CD4-positive, alpha-beta memory T cell (primary cell): Measurements from ENCODE around the gene P4HA3. TPM values are rescaled to one million over a fixed set of nuclear protein-coding genes. Genes with fewer than 3 reads are reported as not detected.
A peak's percentile ranks its signal among the peaks of the same experiment; 100 is the strongest.

ENCODE experiments used
- CTCF ChIA-PET: fragments of 350-600 bp; sonication (Branson Sonifier 250); formaldehyde crosslinking; loops from one replicate; lab custom pipeline; 2021; ENCODE audit warnings: inconsistent platforms; ENCODE audit not compliant: partially characterized antibody; lab: Charles Lee
- POLR2A ChIA-PET: fragments of 350-600 bp; sonication (Branson Sonifier 250); formaldehyde crosslinking; loops from one replicate; lab custom pipeline; 2021; ENCODE audit not compliant: partially characterized antibody; lab: Charles Lee
- DNase-seq, 5 donors: peaks; one replicate each; pipeline versions ENCODE4 v3.0.0 to v3.0.0-alpha.2; 2020 to 2022; ENCODE audit warnings: mixed read lengths in 1 of 5
- H3K27ac ChIP-seq: one replicate; pipeline ENCODE4 v1.7.0; 2013; ENCODE audit warnings: low read depth, low read length
- H3K27me3 ChIP-seq: 2 replicates; pipeline ENCODE4 v1.7.0; 2013; ENCODE audit warnings: mild to moderate bottlenecking, low read length, moderate library complexity; ENCODE audit not compliant: insufficient read depth
- H3K36me3 ChIP-seq: 2 replicates; pipeline ENCODE4 v1.7.0; 2013; ENCODE audit warnings: mild to moderate bottlenecking, low read length, moderate library complexity; ENCODE audit not compliant: insufficient read depth
- H3K4me1 ChIP-seq: 2 replicates; pipeline ENCODE4 v1.7.0; 2013; ENCODE audit warnings: mild to moderate bottlenecking, low read length, moderate library complexity; ENCODE audit not compliant: insufficient read depth
- H3K4me3 ChIP-seq, 2 donors: one replicate each; pipeline ENCODE4 v1.7.0; 2013; ENCODE audit warnings: low read length in 2 of 2, mild to moderate bottlenecking in 1 of 2
- H3K9me3 ChIP-seq, 2 donors: one replicate each; pipeline ENCODE4 v1.7.0; 2013; ENCODE audit warnings: low read length in 2 of 2, control low read depth in 1 of 2; ENCODE audit not compliant: control insufficient read depth in 1 of 2
- H3K27ac Mint-ChIP-seq, 7 donors: one replicate each; pipeline ENCODE4 v1.8.0; 2020 to 2021; ENCODE audit warnings: mixed read lengths in 7 of 7, mild to moderate bottlenecking in 6 of 7, inconsistent platforms in 3 of 7, moderate library complexity in 3 of 7
- H3K27me3 Mint-ChIP-seq, 2 donors: one replicate each; pipeline ENCODE4 v1.8.0; 2020 to 2021; ENCODE audit warnings: mixed read lengths in 2 of 2
- H3K36me3 Mint-ChIP-seq, 2 donors: one replicate each; pipeline ENCODE4 v1.8.0; 2020 to 2021; ENCODE audit warnings: mixed read lengths in 2 of 2, inconsistent platforms in 1 of 2, mild to moderate bottlenecking in 1 of 2
- H3K4me1 Mint-ChIP-seq, 4 donors: one replicate each; pipeline ENCODE4 v1.8.0; 2020 to 2021; ENCODE audit warnings: mixed read lengths in 4 of 4, mild to moderate bottlenecking in 1 of 4
- H3K4me3 Mint-ChIP-seq, 8 donors: one replicate each; pipeline ENCODE4 v1.8.0; 2020 to 2021; ENCODE audit warnings: mixed read lengths in 8 of 8, mild to moderate bottlenecking in 7 of 8, moderate library complexity in 6 of 8, inconsistent platforms in 3 of 8
- H3K9me3 Mint-ChIP-seq, 8 donors: one replicate each; pipeline ENCODE4 v1.8.0; 2020 to 2021; ENCODE audit warnings: mixed read lengths in 8 of 8, mild to moderate bottlenecking in 5 of 8, inconsistent platforms in 3 of 8, moderate library complexity in 1 of 8
- intact Hi-C: fragments of 100-400 bp; cut with micrococcal nuclease; formaldehyde crosslinking; loops from one replicate; pipeline ENCODE4 v1.15.1; 2023
- polyA plus RNA-seq, 2 donors: library from polyadenylated mRNA; unstranded; fragments of 300-500 nt; fragmentation: Illumina TruSeq; gene quantifications; one replicate each; pipeline ENCODE4 v1.2.3, GENCODE V29; 2021
- total RNA-seq, 2 experiments: library from RNA; stranded (reverse); gene quantifications; one replicate each; pipeline ENCODE4 v1.2.3, GENCODE V29; 2021

The P4HA3 gene
- total RNA-seq (not detected), polyA plus RNA-seq (not detected)

DNA sequence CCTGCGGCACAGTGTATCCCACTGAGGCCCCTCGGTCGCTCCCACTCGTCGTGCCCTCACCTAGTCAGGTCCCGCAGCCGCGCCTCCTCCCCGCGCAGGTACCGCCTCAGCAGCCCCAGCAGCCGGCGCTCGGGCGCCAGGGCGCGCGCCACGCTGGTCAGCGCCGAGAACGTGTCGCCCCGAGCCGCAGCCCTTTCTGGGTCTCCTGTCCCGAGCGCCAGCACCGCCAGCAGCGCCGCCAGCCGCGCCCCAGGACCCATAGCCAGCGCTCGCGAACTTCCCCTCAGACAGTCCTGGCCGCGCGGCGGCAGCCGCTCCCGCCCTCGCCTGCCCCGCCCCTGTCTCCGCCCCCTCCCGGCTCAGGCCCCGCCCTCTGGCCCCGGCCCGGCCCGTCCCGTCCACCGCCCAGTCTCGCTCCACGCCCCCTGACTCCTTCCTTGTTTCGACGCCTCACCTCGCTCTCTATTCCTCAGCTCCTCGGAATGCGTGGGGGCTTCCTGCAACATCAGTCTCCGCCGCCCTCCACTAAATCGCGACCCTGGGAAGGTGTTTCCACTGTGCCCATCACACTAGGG, at the start of gene P4HA3:
P4HA3 (minus strand) TSS at position 289 of the 575 bp plus-strand sequence; CDS start at position 260, 29 bp downstream.
- ChIA-PET CTCF (no interaction called here), POLR2A (no interaction called here)
- Mint-ChIP-seq H3K27me3 (peaks cover 23 to 33% of the 10 kb centered on the region in 2 donors), H3K4me3 (peak within 1 kb of the TSS; percentile 50 to 76 (median 64)), H3K4me1 (peaks cover 3 to 13% (median 10%) of the 10 kb centered on the region in 4 donors), H3K27ac (peak within 1 kb of the TSS in 2 of 7 donors; percentile 2 to 39), H3K9me3 (peaks cover 0 to 11% (median 4%) of the 10 kb centered on the region in 8 donors), H3K36me3 (no peaks in the 10 kb centered on the region)
- no peaks in the 10 kb centered on the region for H3K9me3 ChIP-seq
- H3K4me3 ChIP-seq: no peak within 1 kb of the TSS
- H3K27me3 ChIP-seq: peaks cover 20% of the 10 kb centered on the region
- peaks cover 7% of the 10 kb centered on the region for H3K4me1 ChIP-seq
- no peak within 1 kb of the TSS for H3K27ac ChIP-seq
- DNase-seq: peak in 4 of 5 donors; percentile 12 to 33 (median 26)
- intact Hi-C loops: no loop called here
- no peaks in the 10 kb centered on the region for H3K36me3 ChIP-seq

DNA sequence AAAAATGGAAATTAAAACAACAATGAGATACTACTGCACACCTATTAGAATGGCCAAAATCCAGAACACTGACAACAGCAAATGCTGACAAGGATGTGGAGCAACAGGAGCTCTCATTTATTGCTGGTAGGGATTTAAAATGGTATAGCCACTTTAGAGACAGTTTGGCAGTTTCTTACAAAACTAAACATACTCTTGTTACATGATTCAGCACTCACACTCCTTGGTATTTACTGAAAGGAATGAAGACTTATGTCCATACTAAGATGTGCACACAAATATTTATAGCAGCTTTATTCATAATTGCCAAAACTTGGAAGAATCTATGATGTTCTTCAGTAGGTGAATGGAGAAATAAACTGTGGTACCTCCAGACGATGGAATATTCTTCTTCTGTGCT, 46.0 kb upstream of the P4HA3 start:
- DNase-seq: no peak
- Mint-ChIP-seq H3K27ac (no peak overlapping the region), H3K9me3 (no peaks in the 10 kb centered on the region), H3K4me3 (no peak overlapping the region), H3K36me3 (peaks cover 55% of the 10 kb centered on the region in 2 donors), H3K4me1 (peaks cover 0 to 3% (median 0%) of the 10 kb centered on the region in 4 donors), H3K27me3 (no peaks in the 10 kb centered on the region)
- Histone ChIP-seq H3K27me3 (no peaks in the 10 kb centered on the region), H3K36me3 (peaks cover 10% of the 10 kb centered on the region), H3K4me3 (no peak overlapping the region), H3K4me1 (no peaks in the 10 kb centered on the region), H3K9me3 (no peaks in the 10 kb centered on the region), H3K27ac (no peak overlapping the region)
- ChIA-PET CTCF (interaction anchor here (1.4 kb wide), 1 partner anchor 95 kb away, joined by 3 read pairs; no protein-coding TSS in a partner anchor), POLR2A (no interaction called here)
- intact Hi-C loops: no loop called here

DNA sequence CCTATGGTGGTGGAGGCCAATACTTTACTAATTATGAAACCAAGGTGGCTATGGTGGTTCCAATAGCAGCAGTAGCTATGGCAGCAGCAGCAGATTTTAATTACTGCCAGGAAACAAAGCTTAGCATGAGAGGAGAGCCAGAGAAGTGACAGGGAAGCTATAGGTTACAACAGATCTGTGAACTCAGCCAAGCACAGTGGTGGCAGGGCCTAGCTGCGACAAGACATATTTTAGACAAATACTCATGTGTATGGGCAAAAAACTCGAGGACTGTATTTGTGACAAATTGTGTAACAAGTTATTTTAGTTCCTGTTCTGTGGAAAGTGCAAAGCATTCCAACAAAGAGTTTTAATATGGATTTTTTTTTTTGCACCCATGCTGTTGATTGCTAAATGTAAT, 44.2 kb upstream of the P4HA3 start:
- no peaks in the 10 kb centered on the region for H3K27me3 ChIP-seq
- intact Hi-C loops: no loop called here
- H3K27me3 Mint-ChIP-seq: no peaks in the 10 kb centered on the region
- H3K4me3 Mint-ChIP-seq: no peak overlapping the region
- ChIA-PET CTCF (no interaction called here), POLR2A (no interaction called here)
- H3K36me3 Mint-ChIP-seq: peaks cover 44 to 48% of the 10 kb centered on the region in 2 donors
- no peak for DNase-seq
- H3K4me1 Mint-ChIP-seq: peaks cover 0 to 3% (median 0%) of the 10 kb centered on the region in 4 donors
- peaks cover 10% of the 10 kb centered on the region for H3K36me3 ChIP-seq
- H3K9me3 ChIP-seq: no peaks in the 10 kb centered on the region
- no peaks in the 10 kb centered on the region for H3K4me1 ChIP-seq
- no peaks in the 10 kb centered on the region for H3K9me3 Mint-ChIP-seq
- no peak overlapping the region for H3K27ac Mint-ChIP-seq
- no peak overlapping the region for H3K4me3 ChIP-seq
- no peak overlapping the region for H3K27ac ChIP-seq

DNA sequence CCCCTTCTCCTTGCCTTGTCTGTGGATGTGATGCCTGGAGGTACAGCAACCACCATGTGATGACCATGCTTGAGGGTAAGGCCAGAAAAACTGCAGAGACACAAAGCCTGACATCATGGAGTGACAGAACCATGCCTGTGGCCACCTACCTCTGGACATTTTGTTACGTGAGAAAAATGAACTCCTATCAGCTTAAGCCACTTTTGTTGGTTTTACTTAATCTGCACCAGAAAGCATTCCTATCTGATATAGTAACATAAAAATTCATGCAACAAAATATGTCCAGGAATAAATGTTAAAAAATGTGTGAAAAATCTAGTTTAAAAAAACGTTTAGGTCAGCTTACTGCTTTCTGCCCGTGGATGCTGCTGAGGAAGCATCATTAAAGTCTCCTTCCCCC, 42.6 kb upstream of the P4HA3 start:
- Histone ChIP-seq H3K27ac (no peak overlapping the region), H3K4me3 (no peak overlapping the region), H3K9me3 (no peaks in the 10 kb centered on the region), H3K27me3 (no peaks in the 10 kb centered on the region), H3K4me1 (no peaks in the 10 kb centered on the region), H3K36me3 (peaks cover 6% of the 10 kb centered on the region)
- intact Hi-C loops: no loop called here
- no peak for DNase-seq
- H3K27me3 Mint-ChIP-seq: no peaks in the 10 kb centered on the region
- CTCF ChIA-PET: no interaction called here
- no peak overlapping the region for H3K4me3 Mint-ChIP-seq
- peaks cover 0 to 3% (median 0%) of the 10 kb centered on the region in 4 donors for H3K4me1 Mint-ChIP-seq
- POLR2A ChIA-PET: no interaction called here
- peaks cover 29 to 41% of the 10 kb centered on the region in 2 donors for H3K36me3 Mint-ChIP-seq
- H3K27ac Mint-ChIP-seq: no peak overlapping the region
- no peaks in the 10 kb centered on the region for H3K9me3 Mint-ChIP-seq

DNA sequence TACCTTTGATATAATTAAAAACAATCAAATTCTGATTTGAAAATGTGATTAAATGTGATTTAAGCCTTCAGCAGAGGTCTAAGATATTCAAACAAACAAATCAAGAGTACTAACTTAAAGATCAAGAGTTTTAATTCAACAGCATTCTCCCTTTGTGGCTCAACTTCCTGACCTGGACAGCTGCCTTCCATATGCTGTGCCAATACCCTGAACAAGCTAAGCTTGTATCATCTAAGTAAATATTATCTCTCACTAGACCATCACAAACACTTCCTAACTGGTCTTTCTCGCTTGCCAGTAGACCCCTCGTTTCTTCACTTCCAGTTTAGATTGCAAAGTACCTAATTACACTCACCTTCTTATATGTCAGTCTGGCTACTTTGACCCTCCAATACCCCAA, 35.9 kb upstream of the P4HA3 start:
- Histone ChIP-seq H3K9me3 (no peaks in the 10 kb centered on the region), H3K4me1 (no peaks in the 10 kb centered on the region), H3K27me3 (no peaks in the 10 kb centered on the region), H3K36me3 (peaks cover 4% of the 10 kb centered on the region), H3K4me3 (no peak overlapping the region), H3K27ac (no peak overlapping the region)
- Mint-ChIP-seq H3K4me1 (no peaks in the 10 kb centered on the region), H3K36me3 (peaks cover 38 to 44% of the 10 kb centered on the region in 2 donors), H3K27ac (no peak overlapping the region), H3K27me3 (no peaks in the 10 kb centered on the region), H3K4me3 (no peak overlapping the region), H3K9me3 (no peaks in the 10 kb centered on the region)
- intact Hi-C loops: no loop called here
- no peak for DNase-seq
- CTCF ChIA-PET: no interaction called here
- POLR2A ChIA-PET: no interaction called here

DNA sequence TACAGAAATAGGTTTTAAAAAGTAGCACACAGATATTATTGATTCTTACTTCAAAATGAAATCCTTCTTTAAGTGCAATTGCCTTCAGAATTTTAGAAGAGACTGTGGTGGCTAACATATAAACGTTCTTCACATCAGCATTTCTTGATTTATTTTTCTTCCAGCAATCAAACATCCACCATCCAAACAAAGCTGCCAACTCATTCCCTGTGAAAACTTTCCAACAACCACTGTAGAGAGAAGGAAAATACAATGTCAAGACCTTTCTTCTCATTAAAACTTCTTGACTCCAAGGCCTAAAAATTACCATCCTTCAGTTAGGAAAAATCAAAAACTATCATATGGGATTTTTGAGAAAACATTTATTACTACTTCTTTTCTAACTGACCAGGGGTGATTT, 34.0 kb upstream of the P4HA3 start:
- no peak overlapping the region for H3K4me3 ChIP-seq
- H3K4me1 Mint-ChIP-seq: no peaks in the 10 kb centered on the region
- POLR2A ChIA-PET: no interaction called here
- H3K27ac ChIP-seq: no peak overlapping the region
- no peaks in the 10 kb centered on the region for H3K27me3 ChIP-seq
- peak overlapping the region in 1 of 7 donors; percentile 86 for H3K27ac Mint-ChIP-seq
- intact Hi-C loops: no loop called here
- H3K36me3 Mint-ChIP-seq: peaks cover 49 to 51% of the 10 kb centered on the region in 2 donors
- peaks cover 8% of the 10 kb centered on the region for H3K36me3 ChIP-seq
- no peak overlapping the region for H3K4me3 Mint-ChIP-seq
- no peaks in the 10 kb centered on the region for H3K4me1 ChIP-seq
- no peaks in the 10 kb centered on the region for H3K9me3 Mint-ChIP-seq
- no peaks in the 10 kb centered on the region for H3K27me3 Mint-ChIP-seq
- CTCF ChIA-PET: interaction anchor here (1.6 kb wide), 1 partner anchor 104 kb away, joined by 5 read pairs; no protein-coding TSS in a partner anchor
- H3K9me3 ChIP-seq: no peaks in the 10 kb centered on the region
- no peak for DNase-seq

DNA sequence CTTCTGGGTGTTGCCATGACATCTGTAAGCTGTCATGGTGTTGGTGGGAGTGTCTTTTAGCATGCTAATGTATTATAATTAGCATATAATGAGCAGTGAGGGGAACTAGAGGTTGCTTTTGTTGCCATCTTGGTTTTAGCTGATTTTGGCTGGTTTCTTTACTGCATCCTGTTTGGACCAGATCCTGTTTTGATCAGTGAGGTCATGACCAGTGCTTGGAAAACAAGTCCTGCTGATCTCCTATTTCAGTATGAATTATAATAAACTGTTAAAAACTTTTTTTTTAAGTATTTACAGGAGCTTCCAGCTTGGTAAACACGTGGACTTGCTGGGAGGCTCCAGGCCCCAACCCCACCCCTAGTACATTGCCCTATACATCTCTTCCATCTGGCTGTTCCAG, 30.5 kb upstream of the P4HA3 start:
- Mint-ChIP-seq H3K4me1 (no peaks in the 10 kb centered on the region), H3K27me3 (no peaks in the 10 kb centered on the region), H3K9me3 (no peaks in the 10 kb centered on the region), H3K4me3 (no peak overlapping the region), H3K27ac (no peak overlapping the region), H3K36me3 (peaks cover 56 to 65% of the 10 kb centered on the region in 2 donors)
- CTCF ChIA-PET: no interaction called here
- no peak for DNase-seq
- H3K4me3 ChIP-seq: no peak overlapping the region
- no peaks in the 10 kb centered on the region for H3K9me3 ChIP-seq
- peaks cover 16% of the 10 kb centered on the region for H3K36me3 ChIP-seq
- H3K27me3 ChIP-seq: no peaks in the 10 kb centered on the region
- intact Hi-C loops: no loop called here
- H3K27ac ChIP-seq: no peak overlapping the region
- POLR2A ChIA-PET: no interaction called here
- no peaks in the 10 kb centered on the region for H3K4me1 ChIP-seq
